Measurements from ENCODE around the gene NUDT6. TPM values are rescaled to one million over a fixed set of nuclear protein-coding genes. Genes with fewer than 3 reads are reported as not detected.
"Not testable (repeated sequence)": the region's sequence is repeated elsewhere in the genome, so short reads cannot be mapped to it uniquely, and the experiment has no call there.

The NUDT6 gene
- total RNA-seq, 4 donors from 2014 or later: 6.3 to 24.8 (median 13.9) TPM

- WGBS, 2 donors: 93 to 96% methylated on average over 2 to 3 of the region's 3 CpGs
- intact Hi-C loops (cut with DNase I): no loop called here
- Histone ChIP-seq H3K4me1 (peaks cover 0 to 4% of the 10 kb centered on the region in 2 donors), H3K36me3 (peaks cover 9 to 10% of the 10 kb centered on the region in 2 donors), H3K27me3 (no peaks in the 10 kb centered on the region), H3K9me3 (no peaks in the 10 kb centered on the region), H3K4me3 (replicated peaks in 1 of 3) (no peak overlapping the region), H3K27ac (no peak overlapping the region)
- TF ChIP-seq POLR2A (IDR thresholded peaks at IDR 0.05): no peak
- no peak for TF ChIP-seq CTCF (IDR thresholded peaks at IDR 0.05)
- DNase-seq: no peak
These were observed 31.5 kb upstream of the NUDT6 start for GRCh38 chr4:122953924-122954323.

GRCh38 chr4:122952028-122952427 lies 29.6 kb upstream of the NUDT6 start:
- DNase-seq: no peak
- intact Hi-C loops (cut with DNase I): no loop called here
- Histone ChIP-seq H3K4me3 (replicated peaks in 1 of 3) (no peak overlapping the region), H3K9me3 (no peaks in the 10 kb centered on the region), H3K27ac (no peak overlapping the region), H3K4me1 (no peaks in the 10 kb centered on the region), H3K27me3 (no peaks in the 10 kb centered on the region), H3K36me3 (peaks cover 9 to 17% of the 10 kb centered on the region in 2 donors)
- no peak for TF ChIP-seq POLR2A (IDR thresholded peaks at IDR 0.05)
- no peak for TF ChIP-seq CTCF (IDR thresholded peaks at IDR 0.05)
- WGBS, 2 donors: 100% methylated on average over 4 of the region's 4 CpGs

- no peaks in the 10 kb centered on the region for H3K4me1 ChIP-seq
- H3K27ac ChIP-seq: no peak overlapping the region
- TF ChIP-seq CTCF (IDR thresholded peaks at IDR 0.05) (no peak), POLR2A (IDR thresholded peaks at IDR 0.05) (no peak)
- H3K4me3 ChIP-seq (replicated peaks in 1 of 3): no peak overlapping the region
- WGBS, 2 donors: 95 to 98% methylated on average over 4 of the region's 4 CpGs
- no peaks in the 10 kb centered on the region for H3K27me3 ChIP-seq
- no peak for DNase-seq
- peaks cover 9 to 17% of the 10 kb centered on the region in 2 donors for H3K36me3 ChIP-seq
- no peaks in the 10 kb centered on the region for H3K9me3 ChIP-seq
- intact Hi-C loops (cut with DNase I): no loop called here
These were observed 26.3 kb upstream of the NUDT6 start for GRCh38 chr4:122948671-122949070.

- no peak for DNase-seq
- no peaks in the 10 kb centered on the region for H3K4me1 ChIP-seq
- H3K4me3 ChIP-seq (replicated peaks in 1 of 3): no peak overlapping the region
- intact Hi-C loops (cut with DNase I): no loop called here
- WGBS, 2 donors: 94 to 97% methylated on average over 1 of the region's 1 CpG
- H3K9me3 ChIP-seq: no peaks in the 10 kb centered on the region
- no peaks in the 10 kb centered on the region for H3K27me3 ChIP-seq
- no peak for TF ChIP-seq CTCF (IDR thresholded peaks at IDR 0.05)
- no peak for TF ChIP-seq POLR2A (IDR thresholded peaks at IDR 0.05)
- peaks cover 9 to 14% of the 10 kb centered on the region in 2 donors for H3K36me3 ChIP-seq
- no peak overlapping the region for H3K27ac ChIP-seq
These were observed 23.7 kb upstream of the NUDT6 start for GRCh38 chr4:122946142-122946541.

- H3K4me1 ChIP-seq; H3K9me3 ChIP-seq; H3K27ac ChIP-seq; DNase-seq; H3K4me3 ChIP-seq (replicated peaks in 1 of 3); H3K27me3 ChIP-seq; intact Hi-C loops (cut with DNase I): not testable (repeated sequence)
- 97 to 99% methylated on average over 11 to 12 of the region's 17 CpGs for WGBS, 2 donors
- H3K36me3 ChIP-seq: peaks cover 8 to 11% of the 10 kb centered on the region in 2 donors
These were observed 22.7 kb upstream of the NUDT6 start for GRCh38 chr4:122945136-122945535.

GRCh38 chr4:122932763-122933162 lies 10.4 kb upstream of the NUDT6 start:
- Histone ChIP-seq H3K4me3 (replicated peaks in 1 of 3) (no peak overlapping the region), H3K9me3 (no peaks in the 10 kb centered on the region), H3K36me3 (peaks cover 9 to 13% of the 10 kb centered on the region in 2 donors), H3K27me3 (no peaks in the 10 kb centered on the region), H3K27ac (no peak overlapping the region), H3K4me1 (no peaks in the 10 kb centered on the region)
- TF ChIP-seq CTCF (IDR thresholded peaks at IDR 0.05) (no peak), POLR2A (IDR thresholded peaks at IDR 0.05) (no peak)
- intact Hi-C loops (cut with DNase I): loop anchor here (5.0 kb wide), 1 partner anchor 175 kb away; no protein-coding TSS in a partner anchor
- DNase-seq: no peak

All from thyroid gland (tissue), 4 donors.